ENCODE results near the gene SPTLC3.

The SPTLC3 gene

GRCh38 chr20:12987261-12987660 is 21.5 kb upstream of the SPTLC3 start:
- no peak for DNase-seq

GRCh38 chr20:12989586-12990115 is 19.1 kb upstream of the SPTLC3 start:
- no peak for DNase-seq

GRCh38 chr20:12997128-12997655 is 11.6 kb upstream of the SPTLC3 start:
- DNase-seq, result no peak

- DNase-seq, result no peak
Observed at GRCh38 chr20:12998046-12998445, 10.7 kb upstream of the SPTLC3 start.

- no peak for DNase-seq
Observed at GRCh38 chr20:12999201-12999600, 9.6 kb upstream of the SPTLC3 start.

- DNase-seq, result no peak
Observed at GRCh38 chr20:13002251-13002650, 6.5 kb upstream of the SPTLC3 start.

GRCh38 chr20:13006825-13007224 is 1.9 kb upstream of the SPTLC3 start:
- no peak for DNase-seq

GRCh38 chr20:13007596-13007995 is 1.2 kb upstream of the SPTLC3 start:
- DNase-seq, result no peak

- DNase-seq, result no peak
Observed at GRCh38 chr20:13009682-13010406, 1.1 kb downstream of the SPTLC3 start.

GRCh38 chr20:13012886-13013285 is 4.1 kb downstream of the SPTLC3 start:
- DNase-seq, result no peak

- DNase-seq, result no peak
Observed at GRCh38 chr20:13013411-13013810, 4.6 kb downstream of the SPTLC3 start.

- no peak for DNase-seq
Observed at GRCh38 chr20:13017235-13017634, 8.5 kb downstream of the SPTLC3 start.

- DNase-seq, result no peak
Observed at GRCh38 chr20:13017883-13018535, 9.2 kb downstream of the SPTLC3 start.

- no peak for DNase-seq
Observed at GRCh38 chr20:13021205-13021970, 12.6 kb downstream of the SPTLC3 start.

GRCh38 chr20:13022401-13023155 is 13.8 kb downstream of the SPTLC3 start:
- DNase-seq, result no peak

GRCh38 chr20:13024596-13024995 is 15.8 kb downstream of the SPTLC3 start:
- no peak for DNase-seq

- DNase-seq, result no peak
Observed at GRCh38 chr20:13025181-13025580, 16.4 kb downstream of the SPTLC3 start.

GRCh38 chr20:13028001-13028400 is 19.2 kb downstream of the SPTLC3 start:
- no peak for DNase-seq

- DNase-seq, result no peak
Observed at GRCh38 chr20:13028673-13029072, 19.9 kb downstream of the SPTLC3 start.

- no peak for DNase-seq
Observed at GRCh38 chr20:13029687-13030375, 21.1 kb downstream of the SPTLC3 start.

- no peak for DNase-seq
Observed at GRCh38 chr20:13031751-13032150, 23.0 kb downstream of the SPTLC3 start.

GRCh38 chr20:13034115-13034514 is 25.3 kb downstream of the SPTLC3 start:
- DNase-seq, result no peak

Measured in DMS 273 treated with DMSO at 0.1 percent for 48 hours (cell line).